ENCODE measurements around the gene FAM193A.

The FAM193A gene

DNA sequence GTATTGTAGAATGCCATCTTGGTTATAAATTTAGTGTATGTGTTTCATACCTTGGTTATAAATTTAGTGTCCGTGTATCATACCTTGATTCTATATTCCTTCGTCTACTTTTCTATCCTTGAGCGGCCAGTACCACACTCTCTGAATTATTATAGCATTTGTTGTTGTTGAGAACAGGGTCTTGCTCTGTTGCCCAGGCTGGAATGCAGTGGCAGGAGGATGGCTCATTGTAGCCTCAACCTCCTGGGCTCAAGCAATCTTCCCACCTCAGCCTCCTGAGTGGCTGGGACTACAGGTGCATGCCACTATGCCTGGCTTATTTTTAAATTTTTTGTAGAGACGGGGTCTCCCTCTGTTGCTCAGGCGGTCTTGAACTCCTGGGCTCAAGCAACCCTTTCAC is 50.1 kb downstream of the FAM193A start:
- TF ChIP-seq, protein P1, sequence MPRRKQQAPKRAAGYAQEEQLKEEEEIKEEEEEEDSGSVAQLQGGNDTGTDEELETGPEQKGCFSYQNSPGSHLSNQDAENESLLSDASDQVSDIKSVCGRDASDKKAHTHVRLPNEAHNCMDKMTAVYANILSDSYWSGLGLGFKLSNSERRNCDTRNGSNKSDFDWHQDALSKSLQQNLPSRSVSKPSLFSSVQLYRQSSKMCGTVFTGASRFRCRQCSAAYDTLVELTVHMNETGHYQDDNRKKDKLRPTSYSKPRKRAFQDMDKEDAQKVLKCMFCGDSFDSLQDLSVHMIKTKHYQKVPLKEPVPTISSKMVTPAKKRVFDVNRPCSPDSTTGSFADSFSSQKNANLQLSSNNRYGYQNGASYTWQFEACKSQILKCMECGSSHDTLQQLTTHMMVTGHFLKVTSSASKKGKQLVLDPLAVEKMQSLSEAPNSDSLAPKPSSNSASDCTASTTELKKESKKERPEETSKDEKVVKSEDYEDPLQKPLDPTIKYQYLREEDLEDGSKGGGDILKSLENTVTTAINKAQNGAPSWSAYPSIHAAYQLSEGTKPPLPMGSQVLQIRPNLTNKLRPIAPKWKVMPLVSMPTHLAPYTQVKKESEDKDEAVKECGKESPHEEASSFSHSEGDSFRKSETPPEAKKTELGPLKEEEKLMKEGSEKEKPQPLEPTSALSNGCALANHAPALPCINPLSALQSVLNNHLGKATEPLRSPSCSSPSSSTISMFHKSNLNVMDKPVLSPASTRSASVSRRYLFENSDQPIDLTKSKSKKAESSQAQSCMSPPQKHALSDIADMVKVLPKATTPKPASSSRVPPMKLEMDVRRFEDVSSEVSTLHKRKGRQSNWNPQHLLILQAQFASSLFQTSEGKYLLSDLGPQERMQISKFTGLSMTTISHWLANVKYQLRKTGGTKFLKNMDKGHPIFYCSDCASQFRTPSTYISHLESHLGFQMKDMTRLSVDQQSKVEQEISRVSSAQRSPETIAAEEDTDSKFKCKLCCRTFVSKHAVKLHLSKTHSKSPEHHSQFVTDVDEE (CRISPR knock-in tag; IDR thresholded peaks at IDR 0.05): no peak
- TF ChIP-seq ZFP3 (CRISPR knock-in tag; IDR thresholded peaks at IDR 0.05) (no peak), GLIS3 (CRISPR knock-in tag; IDR thresholded peaks at IDR 0.05) (no peak), RARB (CRISPR knock-in tag; IDR thresholded peaks at IDR 0.05) (no peak), OSR1 (CRISPR knock-in tag; IDR thresholded peaks at IDR 0.05) (no peak), ZNF70 (CRISPR knock-in tag; IDR thresholded peaks at IDR 0.05) (no peak), ESRRG (CRISPR knock-in tag; IDR thresholded peaks at IDR 0.05) (no peak), ZNF565 (CRISPR knock-in tag; conservative IDR thresholded peaks at IDR 0.05; ENCODE audit: low read depth) (no peak), SNAI2 (CRISPR knock-in tag; IDR thresholded peaks at IDR 0.05) (no peak), ZC3H10 (CRISPR knock-in tag; IDR thresholded peaks at IDR 0.05) (no peak), ZNF8 (CRISPR knock-in tag; IDR thresholded peaks at IDR 0.05) (no peak), TCF4 (CRISPR knock-in tag; IDR thresholded peaks at IDR 0.05; ENCODE audit: borderline replicate concordance) (no peak)
- TF ChIP-seq, protein P2, sequence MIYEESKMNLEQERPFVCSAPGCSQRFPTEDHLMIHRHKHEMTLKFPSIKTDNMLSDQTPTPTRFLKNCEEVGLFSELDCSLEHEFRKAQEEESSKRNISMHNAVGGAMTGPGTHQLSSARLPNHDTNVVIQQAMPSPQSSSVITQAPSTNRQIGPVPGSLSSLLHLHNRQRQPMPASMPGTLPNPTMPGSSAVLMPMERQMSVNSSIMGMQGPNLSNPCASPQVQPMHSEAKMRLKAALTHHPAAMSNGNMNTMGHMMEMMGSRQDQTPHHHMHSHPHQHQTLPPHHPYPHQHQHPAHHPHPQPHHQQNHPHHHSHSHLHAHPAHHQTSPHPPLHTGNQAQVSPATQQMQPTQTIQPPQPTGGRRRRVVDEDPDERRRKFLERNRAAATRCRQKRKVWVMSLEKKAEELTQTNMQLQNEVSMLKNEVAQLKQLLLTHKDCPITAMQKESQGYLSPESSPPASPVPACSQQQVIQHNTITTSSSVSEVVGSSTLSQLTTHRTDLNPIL (CRISPR knock-in tag; IDR thresholded peaks at IDR 0.05; ENCODE audit: low read depth): no peak
- TF ChIP-seq, protein P3, sequence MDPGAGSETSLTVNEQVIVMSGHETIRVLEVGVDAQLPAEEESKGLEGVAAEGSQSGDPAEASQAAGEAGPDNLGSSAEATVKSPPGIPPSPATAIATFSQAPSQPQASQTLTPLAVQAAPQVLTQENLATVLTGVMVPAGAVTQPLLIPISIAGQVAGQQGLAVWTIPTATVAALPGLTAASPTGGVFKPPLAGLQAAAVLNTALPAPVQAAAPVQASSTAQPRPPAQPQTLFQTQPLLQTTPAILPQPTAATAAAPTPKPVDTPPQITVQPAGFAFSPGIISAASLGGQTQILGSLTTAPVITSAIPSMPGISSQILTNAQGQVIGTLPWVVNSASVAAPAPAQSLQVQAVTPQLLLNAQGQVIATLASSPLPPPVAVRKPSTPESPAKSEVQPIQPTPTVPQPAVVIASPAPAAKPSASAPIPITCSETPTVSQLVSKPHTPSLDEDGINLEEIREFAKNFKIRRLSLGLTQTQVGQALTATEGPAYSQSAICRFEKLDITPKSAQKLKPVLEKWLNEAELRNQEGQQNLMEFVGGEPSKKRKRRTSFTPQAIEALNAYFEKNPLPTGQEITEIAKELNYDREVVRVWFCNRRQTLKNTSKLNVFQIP (CRISPR knock-in tag; IDR thresholded peaks at IDR 0.05; ENCODE audit: borderline replicate concordance, low read depth): no peak
- ATAC-seq: no peak

DNA sequence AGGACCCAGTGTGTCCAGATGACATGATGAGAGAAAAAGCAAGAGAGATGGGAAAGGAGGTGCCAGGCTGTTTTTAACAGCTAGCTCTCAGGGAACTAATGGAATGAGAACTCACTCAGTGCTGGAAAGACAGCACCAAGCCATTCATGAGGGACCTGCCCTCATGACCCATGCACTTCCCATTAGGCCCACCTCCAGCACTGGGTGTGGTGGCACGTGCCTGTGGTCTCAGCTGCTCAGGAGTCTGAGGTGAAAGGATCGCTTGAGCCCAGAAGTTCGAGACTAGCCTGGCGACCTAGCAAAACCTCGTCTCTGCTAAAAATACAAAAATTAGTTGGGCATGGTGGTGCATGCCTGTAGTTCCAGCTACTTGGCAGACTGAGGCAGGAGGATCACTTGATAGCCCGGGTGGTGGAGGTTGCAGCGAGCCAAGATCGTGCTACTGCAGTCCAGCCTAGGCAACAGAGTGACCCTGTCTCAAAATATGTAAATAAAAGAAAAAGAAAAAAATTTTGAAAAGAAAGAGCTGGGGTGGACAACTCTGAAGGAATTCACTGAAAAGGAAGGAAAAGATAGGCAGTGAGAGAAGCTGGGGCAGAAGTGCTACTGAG is 50.9 kb downstream of the FAM193A start:
- ATAC-seq: no peak
- no peak for TF ChIP-seq ZFP30 (CRISPR knock-in tag; IDR thresholded peaks at IDR 0.05)
- TF ChIP-seq OSR1 (CRISPR knock-in tag; IDR thresholded peaks at IDR 0.05): no peak
- no peak for TF ChIP-seq ZFP3 (CRISPR knock-in tag; IDR thresholded peaks at IDR 0.05)
- TF ChIP-seq TOX (CRISPR knock-in tag; IDR thresholded peaks at IDR 0.05; ENCODE audit: borderline replicate concordance): no peak
- TF ChIP-seq, protein P2 (CRISPR knock-in tag; IDR thresholded peaks at IDR 0.05; ENCODE audit: low read depth): no peak
- TF ChIP-seq, protein P4, sequence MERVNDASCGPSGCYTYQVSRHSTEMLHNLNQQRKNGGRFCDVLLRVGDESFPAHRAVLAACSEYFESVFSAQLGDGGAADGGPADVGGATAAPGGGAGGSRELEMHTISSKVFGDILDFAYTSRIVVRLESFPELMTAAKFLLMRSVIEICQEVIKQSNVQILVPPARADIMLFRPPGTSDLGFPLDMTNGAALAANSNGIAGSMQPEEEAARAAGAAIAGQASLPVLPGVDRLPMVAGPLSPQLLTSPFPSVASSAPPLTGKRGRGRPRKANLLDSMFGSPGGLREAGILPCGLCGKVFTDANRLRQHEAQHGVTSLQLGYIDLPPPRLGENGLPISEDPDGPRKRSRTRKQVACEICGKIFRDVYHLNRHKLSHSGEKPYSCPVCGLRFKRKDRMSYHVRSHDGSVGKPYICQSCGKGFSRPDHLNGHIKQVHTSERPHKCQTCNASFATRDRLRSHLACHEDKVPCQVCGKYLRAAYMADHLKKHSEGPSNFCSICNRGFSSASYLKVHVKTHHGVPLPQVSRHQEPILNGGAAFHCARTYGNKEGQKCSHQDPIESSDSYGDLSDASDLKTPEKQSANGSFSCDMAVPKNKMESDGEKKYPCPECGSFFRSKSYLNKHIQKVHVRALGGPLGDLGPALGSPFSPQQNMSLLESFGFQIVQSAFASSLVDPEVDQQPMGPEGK (CRISPR knock-in tag; IDR thresholded peaks at IDR 0.05; ENCODE audit: borderline replicate concordance): no peak
- TF ChIP-seq ESRRG (CRISPR knock-in tag; IDR thresholded peaks at IDR 0.05): no peak
- TF ChIP-seq, protein P5, sequence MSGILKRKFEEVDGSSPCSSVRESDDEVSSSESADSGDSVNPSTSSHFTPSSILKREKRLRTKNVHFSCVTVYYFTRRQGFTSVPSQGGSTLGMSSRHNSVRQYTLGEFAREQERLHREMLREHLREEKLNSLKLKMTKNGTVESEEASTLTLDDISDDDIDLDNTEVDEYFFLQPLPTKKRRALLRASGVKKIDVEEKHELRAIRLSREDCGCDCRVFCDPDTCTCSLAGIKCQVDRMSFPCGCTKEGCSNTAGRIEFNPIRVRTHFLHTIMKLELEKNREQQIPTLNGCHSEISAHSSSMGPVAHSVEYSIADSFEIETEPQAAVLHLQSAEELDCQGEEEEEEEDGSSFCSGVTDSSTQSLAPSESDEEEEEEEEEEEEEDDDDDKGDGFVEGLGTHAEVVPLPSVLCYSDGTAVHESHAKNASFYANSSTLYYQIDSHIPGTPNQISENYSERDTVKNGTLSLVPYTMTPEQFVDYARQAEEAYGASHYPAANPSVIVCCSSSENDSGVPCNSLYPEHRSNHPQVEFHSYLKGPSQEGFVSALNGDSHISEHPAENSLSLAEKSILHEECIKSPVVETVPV (CRISPR knock-in tag; IDR thresholded peaks at IDR 0.05): no peak
- TF ChIP-seq BACH2 (CRISPR knock-in tag; IDR thresholded peaks at IDR 0.05; ENCODE audit: borderline replicate concordance): no peak
- TF ChIP-seq ZC3H10 (CRISPR knock-in tag; IDR thresholded peaks at IDR 0.05): no peak
- TF ChIP-seq RARB (CRISPR knock-in tag; IDR thresholded peaks at IDR 0.05): no peak
- no peak for TF ChIP-seq ARNTL (CRISPR knock-in tag; IDR thresholded peaks at IDR 0.05; ENCODE audit: borderline replicate concordance, low read depth)
- no peak for TF ChIP-seq GLIS3 (CRISPR knock-in tag; IDR thresholded peaks at IDR 0.05)
